GM12878 (cell line): ENCODE data around the gene ARMC9. TPM values are rescaled to one million over a fixed set of nuclear protein-coding genes. Genes with fewer than 3 reads are reported as not detected.

Source experiments
- ATAC-seq: fragments of 200-7000 bp; cut with Tn5 transposase; 3 replicates; pipeline ENCODE4 v1.9.1; 2020; ENCODE audit warnings: mild to moderate bottlenecking, moderate library complexity
- BruUV-seq: library from RNA; stranded (reverse); fragments of 400-500 nt; replicated peaks from 2 replicates; lab custom pipeline; 2021; lab: Mats Ljungman, UMichigan
- CTCF ChIA-PET: fragments of 300-600 bp; sonication (Branson Sonifier 250); formaldehyde crosslinking; extraction: SDS; loops from one replicate; lab custom pipeline; 2021; ENCODE audit warnings: inconsistent platforms; lab: Yijun Ruan, JAX
- POLR2A ChIA-PET: fragments of 350-600 bp; formaldehyde crosslinking; extraction: SDS; loops from one replicate; lab custom pipeline; 2021; ENCODE audit warnings: inconsistent platforms; lab: Charles Lee
- RAD21 ChIA-PET: fragments of 300-600 bp; sonication (Branson Sonifier 250); formaldehyde crosslinking; loops from one replicate; lab custom pipeline; 2023; ENCODE audit warnings: antibody characterized with exemption; ENCODE audit not compliant: unreplicated experiment; lab: Charles Lee
- SMC1A ChIA-PET: fragments of 300-600 bp; sonication (Branson Sonifier 250); formaldehyde crosslinking; loops from one replicate; lab custom pipeline; 2023; ENCODE audit not compliant: unreplicated experiment, uncharacterized antibody; lab: Charles Lee
- DNase-seq: peaks from one replicate; pipeline ENCODE4 v3.0.0-alpha.2; 2011; ENCODE audit warnings: low read depth, low spot score
- FAIRE-seq: peaks from 3 replicates; lab custom pipeline; 2011; peaks lifted over from hg19 to GRCh38; lab: Jason Lieb, UNC
- H2AFZ ChIP-seq: 2 replicates; pipeline ENCODE4 v1.6.0; 2011; ENCODE audit warnings: low read depth, low read length, control low read depth; ENCODE audit not compliant: control insufficient read depth
- H3K27ac ChIP-seq: 2 replicates; pipeline ENCODE4 v1.5.1; 2011; ENCODE audit warnings: control low read depth; ENCODE audit not compliant: control insufficient read depth, insufficient read depth
- H3K27me3 ChIP-seq, 2 experiments: replicated peaks in 1 of 2; 2 replicates each; pipeline versions ENCODE4 v1.6.0 to v1.6.1; 2011; ENCODE audit warnings: low read length in 1 of 2; ENCODE audit not compliant: control insufficient read depth in 2 of 2, insufficient read depth in 2 of 2
- H3K36me3 ChIP-seq, 2 experiments: 2 replicates each; pipeline ENCODE4 v1.5.1; 2011; ENCODE audit warnings: low read length in 1 of 2; ENCODE audit not compliant: control insufficient read depth in 2 of 2, insufficient read depth in 2 of 2
- H3K4me1 ChIP-seq: 2 replicates; pipeline ENCODE4 v1.6.1; 2011; ENCODE audit warnings: mild to moderate bottlenecking, low read length, moderate library complexity, mixed read lengths; ENCODE audit not compliant: control insufficient read depth, insufficient read depth
- H3K4me2 ChIP-seq: 2 replicates; pipeline ENCODE4 v1.6.0; 2011; ENCODE audit warnings: control low read depth; ENCODE audit not compliant: control insufficient read depth, insufficient read depth
- H3K4me3 ChIP-seq: fragments of 200-600 bp; sonication (generic); 2 replicates; pipeline ENCODE4 v1.5.1; 2016
- H3K79me2 ChIP-seq: 2 replicates; pipeline ENCODE4 v1.6.0; 2011; ENCODE audit warnings: low read length; ENCODE audit not compliant: control insufficient read depth, insufficient read depth
- H3K9ac ChIP-seq: 2 replicates; pipeline ENCODE4 v1.8.0; 2011; ENCODE audit warnings: low read length, control low read depth, mixed read lengths; ENCODE audit not compliant: control insufficient read depth, insufficient read depth
- H3K9me3 ChIP-seq: replicated peaks from 3 replicates; pipeline ENCODE4 v1.5.1; 2011; ENCODE audit warnings: mild to moderate bottlenecking, low read length; ENCODE audit not compliant: control insufficient read depth, insufficient read depth
- H4K20me1 ChIP-seq: 2 replicates; pipeline ENCODE4 v1.6.0; 2011; ENCODE audit not compliant: control insufficient read depth, insufficient read depth
- BHLHE40 ChIP-seq, 2 experiments: fragments of 450-650 bp in 1 of 2; IDR thresholded peaks; 2 replicates each; pipeline ENCODE4 v1.6.1; 2011 to 2017; ENCODE audit warnings: low read depth in 2 of 2, borderline replicate concordance in 1 of 2, improper control_type of control experiment in 1 of 2, low read length in 1 of 2, mild to moderate bottlenecking in 1 of 2
- CEBPZ ChIP-seq: fragments of 150-350 bp; IDR thresholded peaks from 2 replicates; pipeline ENCODE4 v1.6.1; 2016; ENCODE audit warnings: low read depth, low read length
- EED ChIP-seq: sonication (generic); IDR thresholded peaks from 2 replicates; pipeline ENCODE4 v1.6.1; 2016; ENCODE audit warnings: antibody characterized with exemption, low read depth
- HDGF ChIP-seq: fragments of 450-650 bp; IDR thresholded peaks from 2 replicates; pipeline ENCODE4 v1.6.1; 2016; ENCODE audit warnings: antibody characterized with exemption
- IKZF1 ChIP-seq: fragments of 450-650 bp; conservative IDR thresholded peaks from 2 replicates; pipeline ENCODE4 v1.6.1; 2017; ENCODE audit warnings: antibody characterized with exemption, mild to moderate bottlenecking
- JUND ChIP-seq: IDR thresholded peaks from 2 replicates; pipeline ENCODE4 v1.6.1; 2012; ENCODE audit warnings: low read depth, mild to moderate bottlenecking, low read length, improper control_type of control experiment, moderate library complexity
- MYC ChIP-seq: IDR thresholded peaks from 2 replicates; pipeline ENCODE4 v1.6.1; 2011; ENCODE audit warnings: mild to moderate bottlenecking, low read length, moderate library complexity, inconsistent platforms; ENCODE audit not compliant: insufficient read depth, insufficient replicate concordance, insufficient read length, severe bottlenecking
- NR2F1 ChIP-seq: fragments of 450-650 bp; conservative IDR thresholded peaks from 2 replicates; pipeline ENCODE4 v1.6.1; 2017; ENCODE audit warnings: mild to moderate bottlenecking
- SKIL ChIP-seq: fragments of 450-650 bp; IDR thresholded peaks from 2 replicates; pipeline ENCODE4 v1.6.1; 2017; ENCODE audit warnings: mild to moderate bottlenecking, low read depth, inconsistent platforms; ENCODE audit not compliant: poor library complexity, severe bottlenecking
- SMC3 ChIP-seq: IDR thresholded peaks from 2 replicates; pipeline ENCODE4 v1.6.1; 2011; ENCODE audit warnings: low read length, improper control_type of control experiment, borderline replicate concordance
- SPI1 ChIP-seq: IDR thresholded peaks from 2 replicates; pipeline ENCODE4 v1.6.1; 2011; ENCODE audit warnings: low read depth, mild to moderate bottlenecking, low read length, moderate library complexity, borderline replicate concordance; ENCODE audit not compliant: insufficient read depth
- SREBF2 ChIP-seq: IDR thresholded peaks from 2 replicates; pipeline ENCODE4 v1.6.1; 2012; ENCODE audit warnings: mild to moderate bottlenecking, low read length
- USF1 ChIP-seq: IDR thresholded peaks from 2 replicates; pipeline ENCODE4 v1.6.1; 2011; ENCODE audit warnings: borderline replicate concordance, low read depth, mild to moderate bottlenecking, moderate library complexity, mixed read lengths, low read length; ENCODE audit not compliant: insufficient read depth; ENCODE audit errors: extremely low read length
- ZBED1 ChIP-seq: IDR thresholded peaks from 2 replicates; pipeline ENCODE4 v1.6.1; 2016; ENCODE audit warnings: borderline replicate concordance
- ZNF622 ChIP-seq: fragments of 450-650 bp; IDR thresholded peaks from 2 replicates; pipeline ENCODE4 v1.6.1; 2017; ENCODE audit warnings: mild to moderate bottlenecking, inconsistent platforms
- WGBS: methylation state at CpG from one replicate; pipeline ENCODE4 v1.1.6; 2016; ENCODE audit warnings: low lambda C conversion rate; ENCODE audit not compliant: insufficient replicate concordance, insufficient coverage; ENCODE audit errors: missing lambda C conversion rate; 5-methylcytosine and 5-hydroxymethylcytosine counted together
- in situ Hi-C: fragments of 300-500 bp; cut with MboI; formaldehyde crosslinking; loops from 9 replicates; pipeline ENCODE4 v1.14.3; 2018; ENCODE audit warnings: mixed read lengths
- intact Hi-C: fragments of 100-400 bp; cut with micrococcal nuclease; formaldehyde crosslinking; loops from one replicate; pipeline ENCODE4 v1.14.2; 2022; ENCODE audit not compliant: unreplicated experiment
- polyA plus RNA-seq, 11 experiments: library from polyadenylated mRNA; depleted of rRNA in 4 of 11; unstranded in 6 of 11; stranded (reverse) in 5 of 11; fragments of >200 nt; fragmentation: Nextera tagmentation in 4 of 11; fragmentation: Illumina TruSeq in 1 of 11; extraction: Ambion mirVana in 4 of 11; extraction: Trizol in 1 of 11; gene quantifications; 1 replicate in 1 of 11; 2 replicates in 10 of 11; pipeline versions ENCODE4 v1.2.1 to v1.2.3, GENCODE V29; 2011 to 2016; ENCODE audit warnings: inconsistent platforms in 2 of 11, missing spikeins in 2 of 11, low read depth in 1 of 11
- total RNA-seq, 4 experiments: library from RNA; depleted of rRNA in 3 of 4; stranded (reverse); fragments of >200 nt in 3 of 4; fragmentation: Illumina TruSeq in 1 of 4; extraction: Trizol in 1 of 4; gene quantifications; 2 replicates each; pipeline versions ENCODE4 v1.2.1 to v1.2.3, GENCODE V29; 2013 to 2021

Gene ARMC9
- total and polyA plus RNA-seq, 10 of the 15 experiments (the other 5 are each of a cell fraction or from before 2014, with no cell fraction given) = 3.8 to 21.8 (median 10.4) TPM

- TF ChIP-seq USF1 = no peak
- TF ChIP-seq CEBPZ = no peak
- TF ChIP-seq SKIL = no peak
Observed at GRCh38 chr2:231161877-231162329, 36.5 kb upstream of the ARMC9 start (continued).

- H3K4me3 ChIP-seq = no peak overlapping the region
- no peak overlapping the region for H3K27ac ChIP-seq
- 100% methylated on average over 1 of the region's 3 CpGs for WGBS
- H3K4me2 ChIP-seq = no peak overlapping the region
- FAIRE-seq (no peak), ATAC-seq (no peak), DNase-seq (no peak)
- ChIA-PET POLR2A (interaction anchor here (0.7 kb wide), 1 partner anchor 23 kb away, joined by 4 read pairs; no protein-coding TSS in a partner anchor), RAD21 (interaction anchor here (0.7 kb wide), 1 partner anchor 48 kb away, joined by 3 read pairs; no protein-coding TSS in a partner anchor), CTCF (interaction anchor here (1.1 kb wide), 1 partner anchor 17 kb away, joined by 3 read pairs; no protein-coding TSS in a partner anchor), SMC1A (no interaction called here)
- H3K27me3 ChIP-seq = no peaks in the 10 kb centered on the region
- no peaks in the 10 kb centered on the region for H3K79me2 ChIP-seq
- in situ Hi-C loops (no loop called here), intact Hi-C loops (no loop called here)
- no peak overlapping the region for H2AFZ ChIP-seq
- BruUV-seq = no TSS peak
- no peaks in the 10 kb centered on the region for H4K20me1 ChIP-seq
- H3K9ac ChIP-seq = no peak overlapping the region
- no peaks in the 10 kb centered on the region for H3K9me3 ChIP-seq
- peaks cover 9 to 19% of the 10 kb centered on the region in 2 experiments for H3K36me3 ChIP-seq
- H3K4me1 ChIP-seq = peaks cover 8% of the 10 kb centered on the region; the same call in 1 of the 2 replicates
- TF ChIP-seq ZBED1 (no peak), SPI1 (no peak), USF1 (no peak), JUND (no peak), ZNF622 (no peak), IKZF1 (no peak), SREBF2 (no peak), MYC (no peak), EED (no peak), NR2F1 (no peak), HDGF (no peak), BHLHE40 (IDR thresholded peaks at IDR 0.05; ENCODE audit: borderline replicate concordance in 1 of 2, low read depth in 2 of 2, low read length in 1 of 2) (no peak), SMC3 (no peak)
Observed at GRCh38 chr2:231163011-231163410, 35.4 kb upstream of the ARMC9 start.
